HepG2 (cell line): Measurements from ENCODE around the gene TMEM255B. TPM values are rescaled to one million over a fixed set of nuclear protein-coding genes. Genes with fewer than 3 reads are reported as not detected.

Source experiments
- ATAC-seq: fragments of 200-7000 bp; cut with Tn5 transposase; 3 replicates; pipeline ENCODE4 v1.9.1; 2020; ENCODE audit warnings: mild to moderate bottlenecking, moderate library complexity
- BruUV-seq: library from RNA; stranded (reverse); fragments of 400-500 nt; replicated peaks from 2 replicates; lab custom pipeline; 2021; lab: Mats Ljungman, UMichigan
- CTCF ChIA-PET: fragments of 300-600 bp; formaldehyde crosslinking; extraction: SDS; loops from one replicate; lab custom pipeline; 2021; ENCODE audit warnings: low total read pairs, inconsistent platforms, low intra/inter-chr PET ratio; lab: Yijun Ruan, JAX
- POLR2A ChIA-PET: fragments of 350-600 bp; sonication (Branson Sonifier 250); formaldehyde crosslinking; loops from one replicate; lab custom pipeline; 2020; ENCODE audit warnings: antibody characterized with exemption, inconsistent platforms; lab: Yijun Ruan, JAX
- DNase-seq: peaks from one replicate; pipeline ENCODE4 v3.0.0-alpha.2; 2015; ENCODE audit warnings: low spot score
- FAIRE-seq: peaks from 3 replicates; lab custom pipeline; 2011; peaks lifted over from hg19 to GRCh38; lab: Jason Lieb, UNC
- H2AFZ ChIP-seq: one replicate; pipeline ENCODE4 v1.6.1; 2011; ENCODE audit warnings: low read length, inconsistent platforms
- H3K27ac ChIP-seq: fragments of 300-600 bp; 3 replicates; pipeline ENCODE4 v1.8.0; 2011; ENCODE audit warnings: mixed run types, mild to moderate bottlenecking, mixed read lengths, low read length, inconsistent platforms; ENCODE audit not compliant: insufficient read depth; ENCODE audit errors: extremely low read length
- H3K27me3 ChIP-seq, 2 experiments: fragments of 200-600 bp in 1 of 2; 2 replicates in 1 of 2; 3 replicates in 1 of 2; pipeline versions ENCODE4 v1.6.0 to v1.8.0; 2011; ENCODE audit warnings: low read length in 2 of 2, mild to moderate bottlenecking in 2 of 2, moderate library complexity in 2 of 2, inconsistent platforms in 1 of 2; ENCODE audit not compliant: insufficient read depth in 2 of 2, control insufficient read depth in 1 of 2
- H3K36me3 ChIP-seq, 2 experiments: fragments of 200-600 bp in 1 of 2; replicated peaks in 1 of 2; 2 replicates in 1 of 2; 3 replicates in 1 of 2; pipeline versions ENCODE4 v1.5.1 to v1.8.0; 2011; ENCODE audit warnings: low read length in 2 of 2, inconsistent platforms in 1 of 2; ENCODE audit not compliant: insufficient read depth in 2 of 2, control insufficient read depth in 1 of 2
- H3K4me1 ChIP-seq: 2 replicates; pipeline ENCODE4 v1.5.1; 2012; ENCODE audit warnings: low read length, inconsistent platforms; ENCODE audit not compliant: insufficient read depth
- H3K4me2 ChIP-seq: 2 replicates; pipeline ENCODE4 v1.6.0; 2011; ENCODE audit warnings: low read depth, low read length, inconsistent platforms
- H3K4me3 ChIP-seq, 3 experiments: fragments of 200-600 bp in 1 of 3; sonication (generic), shearing (Covaris generic) in 1 of 3; replicated peaks in 1 of 3; 2 replicates each; pipeline ENCODE4 v1.5.1; 2011 to 2016; ENCODE audit warnings: low read length in 3 of 3, inconsistent platforms in 2 of 3, low read depth in 2 of 3, mild to moderate bottlenecking in 2 of 3, control low read depth in 1 of 3, mixed read lengths in 1 of 3; ENCODE audit not compliant: insufficient read depth in 1 of 3
- H3K79me2 ChIP-seq: one replicate; pipeline ENCODE4 v1.6.1; 2011; ENCODE audit warnings: low read length, inconsistent platforms; ENCODE audit not compliant: insufficient read depth
- H3K9ac ChIP-seq: 2 replicates; pipeline ENCODE4 v1.6.0; 2011; ENCODE audit warnings: mild to moderate bottlenecking, low read depth, low read length, inconsistent platforms; ENCODE audit not compliant: insufficient read depth
- H3K9me3 ChIP-seq: 2 replicates; pipeline ENCODE4 v1.5.1; 2012; ENCODE audit warnings: mild to moderate bottlenecking, low read length
- H4K20me1 ChIP-seq: 2 replicates; pipeline ENCODE4 v1.6.0; 2011; ENCODE audit warnings: inconsistent platforms, mild to moderate bottlenecking, low read length, moderate library complexity; ENCODE audit not compliant: insufficient read depth
- BRCA1 ChIP-seq: sonication (generic); formaldehyde crosslinking; IDR thresholded peaks from 2 replicates; pipeline ENCODE4 v1.4.0; 2020; ENCODE audit warnings: missing genetic modification reagents
- CBX2 ChIP-seq, 2 experiments: fragments of 200-600 bp in 1 of 2; sonication (generic); formaldehyde crosslinking in 1 of 2; IDR thresholded peaks; 2 replicates each; pipeline versions ENCODE4 v1.7.0 to v1.8.1; 2018 to 2022; ENCODE audit warnings: low read depth in 2 of 2, low read length in 1 of 2, mild to moderate bottlenecking in 1 of 2, missing genetic modification reagents in 1 of 2
- DDIT3 ChIP-seq: sonication (generic); formaldehyde crosslinking; IDR thresholded peaks from 2 replicates; pipeline ENCODE4 v1.4.0; 2020; ENCODE audit warnings: mild to moderate bottlenecking, missing genetic modification reagents
- FOSL1 ChIP-seq: sonication (generic); formaldehyde crosslinking; IDR thresholded peaks from 2 replicates; pipeline ENCODE4 v1.9.0; 2021; ENCODE audit warnings: missing genetic modification reagents, borderline replicate concordance
- JUNB ChIP-seq: sonication (generic); formaldehyde crosslinking; IDR thresholded peaks from 2 replicates; pipeline ENCODE4 v1.8.0; 2022; ENCODE audit warnings: missing genetic modification reagents, mild to moderate bottlenecking, borderline replicate concordance
- KDM1A ChIP-seq: IDR thresholded peaks from 2 replicates; pipeline ENCODE4 v1.6.1; 2016; ENCODE audit warnings: missing compliant biosample characterization
- NFIB ChIP-seq: sonication (generic); formaldehyde crosslinking; IDR thresholded peaks from 2 replicates; pipeline ENCODE4 v1.9.0; 2021; ENCODE audit warnings: missing genetic modification reagents, mild to moderate bottlenecking, borderline replicate concordance
- NR2F2 ChIP-seq: IDR thresholded peaks from 2 replicates; pipeline ENCODE4 v1.6.1; 2012; ENCODE audit warnings: low read depth, inconsistent platforms, borderline replicate concordance
- SALL2 ChIP-seq: sonication (generic); formaldehyde crosslinking; IDR thresholded peaks from 2 replicates; pipeline ENCODE4 v1.8.1; 2023; ENCODE audit warnings: mild to moderate bottlenecking, missing genetic modification reagents, inconsistent platforms
- ZBTB33 ChIP-seq: sonication (generic); formaldehyde crosslinking; IDR thresholded peaks from 2 replicates; pipeline ENCODE4 v1.4.0; 2020; ENCODE audit warnings: missing genetic modification reagents
- ZBTB37 ChIP-seq: sonication (generic); formaldehyde crosslinking; IDR thresholded peaks from 2 replicates; pipeline ENCODE4 v1.4.0; 2020; ENCODE audit warnings: mild to moderate bottlenecking, missing genetic modification reagents
- ZBTB7B ChIP-seq: sonication (generic); formaldehyde crosslinking; IDR thresholded peaks from 2 replicates; pipeline ENCODE4 v1.4.0; 2020; ENCODE audit warnings: missing genetic modification reagents
- ZFP36 ChIP-seq: fragments of 150-350 bp; IDR thresholded peaks from 2 replicates; pipeline ENCODE4 v1.6.1; 2018; ENCODE audit warnings: borderline replicate concordance, low read length, low read depth; ENCODE audit not compliant: partially characterized antibody
- ZNF3 ChIP-seq: IDR thresholded peaks from 2 replicates; pipeline ENCODE4 v1.7.0; 2017; ENCODE audit warnings: inconsistent platforms
- ZNF30 ChIP-seq: sonication (generic); formaldehyde crosslinking; IDR thresholded peaks from 2 replicates; pipeline ENCODE4 v1.5.0; 2020; ENCODE audit warnings: mild to moderate bottlenecking, missing genetic modification reagents
- ZNF496 ChIP-seq: sonication (generic); formaldehyde crosslinking; IDR thresholded peaks from 2 replicates; pipeline ENCODE4 v1.8.1; 2023; ENCODE audit warnings: mild to moderate bottlenecking, moderate library complexity, missing genetic modification reagents; ENCODE audit not compliant: insufficient replicate concordance
- ZNF652 ChIP-seq: IDR thresholded peaks from 2 replicates; pipeline ENCODE4 v1.6.1; 2016; ENCODE audit warnings: low read depth, borderline replicate concordance
- ZNF850 ChIP-seq: sonication (generic); formaldehyde crosslinking; conservative IDR thresholded peaks from 2 replicates; pipeline ENCODE4 v1.9.0; 2021; ENCODE audit warnings: mild to moderate bottlenecking, missing genetic modification reagents
- WGBS: methylation state at CpG from one replicate; pipeline ENCODE4 v1.1.6; 2017; ENCODE audit warnings: low lambda C conversion rate; 5-methylcytosine and 5-hydroxymethylcytosine counted together
- in situ Hi-C: cut with HindIII; loops from 2 replicates; pipeline ENCODE4 v1.10.0; 2017; ENCODE audit warnings: low pct_unique_long_range_greater_than_20kb; ENCODE audit not compliant: extremely low pct_ligation_motif_present
- intact Hi-C: fragments of 100-400 bp; cut with micrococcal nuclease; formaldehyde crosslinking; loops from one replicate; pipeline ENCODE4 v1.10.0; 2022; ENCODE audit not compliant: unreplicated experiment
- polyA plus RNA-seq, 8 experiments: library from polyadenylated mRNA; depleted of rRNA in 3 of 8; stranded (reverse) in 7 of 8; unstranded in 1 of 8; fragments of >200 nt; fragmentation: Illumina TruSeq in 4 of 8; extraction: Trizol in 4 of 8; gene quantifications; 2 replicates each; pipeline versions ENCODE4 v1.2.1 to v1.2.3, GENCODE V29; 2011 to 2016; ENCODE audit warnings: low read depth in 4 of 8, missing spikeins in 1 of 8, mixed read lengths in 1 of 8; ENCODE audit not compliant: insufficient read depth in 1 of 8
- total RNA-seq, 5 experiments: library from RNA; depleted of rRNA; stranded (reverse); fragments of >200 nt; fragmentation: Illumina TruSeq; extraction: Trizol; gene quantifications; 2 replicates each; pipeline ENCODE4 v1.2.3, GENCODE V29; 2016; ENCODE audit warnings: low read depth in 1 of 5

Gene TMEM255B
- total and polyA plus RNA-seq, 2 of the 13 experiments (the other 11 are each of a cell fraction or from before 2014, with no cell fraction given): not detected

GRCh38 chr13:113749507-113749906 lies 9.5 kb upstream of the TMEM255B start:
- H3K9ac ChIP-seq: no peak overlapping the region
- H3K4me1 ChIP-seq: peaks cover 41% of the 10 kb centered on the region
- H3K4me3 ChIP-seq: no peak overlapping the region
- FAIRE-seq (no peak), DNase-seq (no peak), ATAC-seq (peak; percentile 25)
- 36% methylated on average over 5 of the region's 13 CpGs for WGBS
- BruUV-seq: no TSS peak
- intact Hi-C loops (no loop called here), in situ Hi-C loops (no loop called here)
- no peaks in the 10 kb centered on the region for H4K20me1 ChIP-seq
- ChIA-PET CTCF (no interaction called here), POLR2A (no interaction called here)
- no peaks in the 10 kb centered on the region for H3K9me3 ChIP-seq
- no peaks in the 10 kb centered on the region for H3K79me2 ChIP-seq
- peak overlapping the region; percentile 10; the same call in 1 of the 2 replicates for H3K4me2 ChIP-seq
- H3K27ac ChIP-seq: no peak overlapping the region
- H2AFZ ChIP-seq: no peak overlapping the region
- TF ChIP-seq ZNF3 (CRISPR knock-in tag) (no peak), BRCA1 (CRISPR knock-in tag) (no peak), ZBTB37 (no peak), ZBTB33 (no peak), JUNB (no peak), ZNF30 (CRISPR knock-in tag) (no peak), NFIB (CRISPR knock-in tag) (no peak), ZNF496 (CRISPR knock-in tag) (no peak), KDM1A (CRISPR knock-in tag) (no peak), FOSL1 (CRISPR knock-in tag) (no peak), ZNF652 (CRISPR knock-in tag) (no peak), CBX2 (IDR thresholded peaks at IDR 0.05; ENCODE audit: low read depth, low read length) (no peak), CBX2 (CRISPR knock-in tag; IDR thresholded peaks at IDR 0.05; ENCODE audit: low read depth) (no peak), ZFP36 (no peak), NR2F2 (no peak), SALL2 (CRISPR knock-in tag) (no peak), DDIT3 (CRISPR knock-in tag) (no peak), ZNF850 (CRISPR knock-in tag) (no peak), ZBTB7B (CRISPR knock-in tag) (no peak)
- H3K27me3 ChIP-seq: peaks cover 3 to 13% of the 10 kb centered on the region in 2 experiments; a peak in 2 of 5 replicates
- no peaks in the 10 kb centered on the region for H3K36me3 ChIP-seq
